HepG2 (cell line): ENCODE results near the gene ADAP2. TPM values are rescaled to one million over a fixed set of nuclear protein-coding genes. Genes with fewer than 3 reads are reported as not detected.

ENCODE experiments used
- ATAC-seq: fragments of 200-7000 bp; cut with Tn5 transposase; 3 replicates; pipeline ENCODE4 v1.9.1; 2020; ENCODE audit warnings: mild to moderate bottlenecking, moderate library complexity
- BruUV-seq: library from RNA; stranded (reverse); fragments of 400-500 nt; replicated peaks from 2 replicates; lab custom pipeline; 2021; lab: Mats Ljungman, UMichigan
- CTCF ChIA-PET: fragments of 300-600 bp; formaldehyde crosslinking; extraction: SDS; loops from one replicate; lab custom pipeline; 2021; ENCODE audit warnings: low total read pairs, inconsistent platforms, low intra/inter-chr PET ratio; lab: Yijun Ruan, JAX
- POLR2A ChIA-PET: fragments of 350-600 bp; sonication (Branson Sonifier 250); formaldehyde crosslinking; loops from one replicate; lab custom pipeline; 2020; ENCODE audit warnings: antibody characterized with exemption, inconsistent platforms; lab: Yijun Ruan, JAX
- DNase-seq: peaks from one replicate; pipeline ENCODE4 v3.0.0-alpha.2; 2015; ENCODE audit warnings: low spot score
- FAIRE-seq: peaks from 3 replicates; lab custom pipeline; 2011; peaks lifted over from hg19 to GRCh38; lab: Jason Lieb, UNC
- H2AFZ ChIP-seq: one replicate; pipeline ENCODE4 v1.6.1; 2011; ENCODE audit warnings: low read length, inconsistent platforms
- H3K27ac ChIP-seq: fragments of 300-600 bp; 3 replicates; pipeline ENCODE4 v1.8.0; 2011; ENCODE audit warnings: mixed run types, mild to moderate bottlenecking, mixed read lengths, low read length, inconsistent platforms; ENCODE audit not compliant: insufficient read depth; ENCODE audit errors: extremely low read length
- H3K27me3 ChIP-seq, 2 experiments: fragments of 200-600 bp in 1 of 2; 2 replicates in 1 of 2; 3 replicates in 1 of 2; pipeline versions ENCODE4 v1.6.0 to v1.8.0; 2011; ENCODE audit warnings: low read length in 2 of 2, mild to moderate bottlenecking in 2 of 2, moderate library complexity in 2 of 2, inconsistent platforms in 1 of 2; ENCODE audit not compliant: insufficient read depth in 2 of 2, control insufficient read depth in 1 of 2
- H3K36me3 ChIP-seq, 2 experiments: fragments of 200-600 bp in 1 of 2; replicated peaks in 1 of 2; 2 replicates in 1 of 2; 3 replicates in 1 of 2; pipeline versions ENCODE4 v1.5.1 to v1.8.0; 2011; ENCODE audit warnings: low read length in 2 of 2, inconsistent platforms in 1 of 2; ENCODE audit not compliant: insufficient read depth in 2 of 2, control insufficient read depth in 1 of 2
- H3K4me1 ChIP-seq: 2 replicates; pipeline ENCODE4 v1.5.1; 2012; ENCODE audit warnings: low read length, inconsistent platforms; ENCODE audit not compliant: insufficient read depth
- H3K4me2 ChIP-seq: 2 replicates; pipeline ENCODE4 v1.6.0; 2011; ENCODE audit warnings: low read depth, low read length, inconsistent platforms
- H3K4me3 ChIP-seq, 3 experiments: fragments of 200-600 bp in 1 of 3; sonication (generic), shearing (Covaris generic) in 1 of 3; replicated peaks in 1 of 3; 2 replicates each; pipeline ENCODE4 v1.5.1; 2011 to 2016; ENCODE audit warnings: low read length in 3 of 3, inconsistent platforms in 2 of 3, low read depth in 2 of 3, mild to moderate bottlenecking in 2 of 3, control low read depth in 1 of 3, mixed read lengths in 1 of 3; ENCODE audit not compliant: insufficient read depth in 1 of 3
- H3K79me2 ChIP-seq: one replicate; pipeline ENCODE4 v1.6.1; 2011; ENCODE audit warnings: low read length, inconsistent platforms; ENCODE audit not compliant: insufficient read depth
- H3K9ac ChIP-seq: 2 replicates; pipeline ENCODE4 v1.6.0; 2011; ENCODE audit warnings: mild to moderate bottlenecking, low read depth, low read length, inconsistent platforms; ENCODE audit not compliant: insufficient read depth
- H3K9me3 ChIP-seq: 2 replicates; pipeline ENCODE4 v1.5.1; 2012; ENCODE audit warnings: mild to moderate bottlenecking, low read length
- H4K20me1 ChIP-seq: 2 replicates; pipeline ENCODE4 v1.6.0; 2011; ENCODE audit warnings: inconsistent platforms, mild to moderate bottlenecking, low read length, moderate library complexity; ENCODE audit not compliant: insufficient read depth
- FOXM1 ChIP-seq: sonication (generic); formaldehyde crosslinking; IDR thresholded peaks from 2 replicates; pipeline ENCODE4 v1.5.0; 2020; ENCODE audit warnings: missing genetic modification reagents
- MEF2D ChIP-seq: sonication (generic); formaldehyde crosslinking; IDR thresholded peaks from 2 replicates; pipeline ENCODE4 v1.5.1; 2020; ENCODE audit warnings: mild to moderate bottlenecking, missing genetic modification reagents
- NRL ChIP-seq: sonication (generic); formaldehyde crosslinking; IDR thresholded peaks from 2 replicates; pipeline ENCODE4 v1.5.0; 2020; ENCODE audit warnings: missing genetic modification reagents, mild to moderate bottlenecking, moderate library complexity, borderline replicate concordance
- ONECUT2 ChIP-seq: sonication (generic); formaldehyde crosslinking; IDR thresholded peaks from 2 replicates; pipeline ENCODE4 v1.4.0; 2020; ENCODE audit warnings: missing genetic modification reagents
- RAD21 ChIP-seq: fragments of 450-650 bp; formaldehyde crosslinking; IDR thresholded peaks from 2 replicates; pipeline ENCODE4 v1.5.0; 2020; ENCODE audit warnings: mild to moderate bottlenecking
- RFX3 ChIP-seq: IDR thresholded peaks from 2 replicates; pipeline ENCODE4 v1.6.1; 2016; ENCODE audit warnings: missing biosample characterization, missing genetic modification reagents
- SATB2 ChIP-seq: sonication (generic); formaldehyde crosslinking; IDR thresholded peaks from 2 replicates; pipeline ENCODE4 v1.5.0; 2020; ENCODE audit warnings: missing genetic modification reagents
- SP140L ChIP-seq: sonication (generic); formaldehyde crosslinking; IDR thresholded peaks from 2 replicates; pipeline ENCODE4 v1.4.0; 2020; ENCODE audit warnings: missing genetic modification reagents, borderline replicate concordance
- SRSF1 ChIP-seq: fragments of 200-400 bp; formaldehyde crosslinking; optimal IDR thresholded peaks from 2 replicates; pipeline ENCODE3; 2017; ENCODE audit warnings: mild to moderate bottlenecking, low read depth, low read length, moderate library complexity
- ZFP37 ChIP-seq: sonication (generic); formaldehyde crosslinking; IDR thresholded peaks from 2 replicates; pipeline ENCODE4 v1.4.0; 2020; ENCODE audit warnings: missing genetic modification reagents, borderline replicate concordance
- ZNF17 ChIP-seq: sonication (generic); formaldehyde crosslinking; IDR thresholded peaks from 2 replicates; pipeline ENCODE4 v1.5.0; 2020; ENCODE audit warnings: mild to moderate bottlenecking, missing genetic modification reagents
- ZNF280B ChIP-seq: sonication (generic); formaldehyde crosslinking; IDR thresholded peaks from 2 replicates; pipeline ENCODE4 v1.5.0; 2020; ENCODE audit warnings: missing genetic modification reagents, mild to moderate bottlenecking, borderline replicate concordance
- ZNF552 ChIP-seq: sonication (generic); formaldehyde crosslinking; IDR thresholded peaks from 2 replicates; pipeline ENCODE4 v1.9.0; 2022; ENCODE audit warnings: missing genetic modification reagents, mild to moderate bottlenecking, borderline replicate concordance
- ZNF564 ChIP-seq: sonication (generic); formaldehyde crosslinking; IDR thresholded peaks from 2 replicates; pipeline ENCODE4 v1.8.1; 2023; ENCODE audit warnings: mild to moderate bottlenecking, missing genetic modification reagents
- ZNF772 ChIP-seq: sonication (generic); formaldehyde crosslinking; IDR thresholded peaks from 2 replicates; pipeline ENCODE4 v1.5.0; 2020; ENCODE audit warnings: mild to moderate bottlenecking, missing genetic modification reagents
- WGBS: methylation state at CpG from one replicate; pipeline ENCODE4 v1.1.6; 2017; ENCODE audit warnings: low lambda C conversion rate; 5-methylcytosine and 5-hydroxymethylcytosine counted together
- in situ Hi-C: cut with HindIII; loops from 2 replicates; pipeline ENCODE4 v1.10.0; 2017; ENCODE audit warnings: low pct_unique_long_range_greater_than_20kb; ENCODE audit not compliant: extremely low pct_ligation_motif_present
- intact Hi-C: fragments of 100-400 bp; cut with micrococcal nuclease; formaldehyde crosslinking; loops from one replicate; pipeline ENCODE4 v1.10.0; 2022; ENCODE audit not compliant: unreplicated experiment
- polyA plus RNA-seq, 8 experiments: library from polyadenylated mRNA; depleted of rRNA in 3 of 8; stranded (reverse) in 7 of 8; unstranded in 1 of 8; fragments of >200 nt; fragmentation: Illumina TruSeq in 4 of 8; extraction: Trizol in 4 of 8; gene quantifications; 2 replicates each; pipeline versions ENCODE4 v1.2.1 to v1.2.3, GENCODE V29; 2011 to 2016; ENCODE audit warnings: low read depth in 4 of 8, missing spikeins in 1 of 8, mixed read lengths in 1 of 8; ENCODE audit not compliant: insufficient read depth in 1 of 8
- total RNA-seq, 5 experiments: library from RNA; depleted of rRNA; stranded (reverse); fragments of >200 nt; fragmentation: Illumina TruSeq; extraction: Trizol; gene quantifications; 2 replicates each; pipeline ENCODE4 v1.2.3, GENCODE V29; 2016; ENCODE audit warnings: low read depth in 1 of 5
- TF ChIP-seq, protein P1 (sequence below): sonication (generic); formaldehyde crosslinking; IDR thresholded peaks from 2 replicates; pipeline ENCODE4 v1.8.0; 2022; ENCODE audit warnings: low read depth, missing genetic modification reagents

ADAP2 gene
- total and polyA plus RNA-seq, 2 of the 13 experiments (the other 11 are each of a cell fraction or from before 2014, with no cell fraction given): 0.51 to 0.70 TPM

GRCh38 chr17:30886187-30886586 is 35.6 kb upstream of the ADAP2 start:
- no peak overlapping the region for H3K9ac ChIP-seq
- FAIRE-seq (no peak), ATAC-seq (no peak), DNase-seq (no peak)
- WGBS: 99% methylated on average over 5 of the region's 5 CpGs
- H3K4me3 ChIP-seq: no peak overlapping the region
- POLR2A ChIA-PET: no interaction called here
- H4K20me1 ChIP-seq: no peaks in the 10 kb centered on the region
- H3K9me3 ChIP-seq: no peaks in the 10 kb centered on the region
- H3K4me1 ChIP-seq: no peaks in the 10 kb centered on the region
- H2AFZ ChIP-seq: no peak overlapping the region
- no peak overlapping the region for H3K27ac ChIP-seq
- no peak overlapping the region for H3K4me2 ChIP-seq
- no peaks in the 10 kb centered on the region for H3K79me2 ChIP-seq
- in situ Hi-C loops (no loop called here), intact Hi-C loops (no loop called here)
- CTCF ChIA-PET: no interaction called here
- no TSS peak for BruUV-seq
- H3K36me3 ChIP-seq: peaks cover 3 to 9% of the 10 kb centered on the region in 2 experiments; a peak in 2 of 5 replicates
- H3K27me3 ChIP-seq: no peaks in the 10 kb centered on the region
- TF ChIP-seq RAD21 (no peak), MEF2D (no peak), SRSF1 (no peak), NRL (CRISPR knock-in tag) (no peak), ZNF552 (CRISPR knock-in tag) (no peak), RFX3 (CRISPR knock-in tag) (no peak), ZNF17 (CRISPR knock-in tag) (no peak)
- TF ChIP-seq, protein P1, sequence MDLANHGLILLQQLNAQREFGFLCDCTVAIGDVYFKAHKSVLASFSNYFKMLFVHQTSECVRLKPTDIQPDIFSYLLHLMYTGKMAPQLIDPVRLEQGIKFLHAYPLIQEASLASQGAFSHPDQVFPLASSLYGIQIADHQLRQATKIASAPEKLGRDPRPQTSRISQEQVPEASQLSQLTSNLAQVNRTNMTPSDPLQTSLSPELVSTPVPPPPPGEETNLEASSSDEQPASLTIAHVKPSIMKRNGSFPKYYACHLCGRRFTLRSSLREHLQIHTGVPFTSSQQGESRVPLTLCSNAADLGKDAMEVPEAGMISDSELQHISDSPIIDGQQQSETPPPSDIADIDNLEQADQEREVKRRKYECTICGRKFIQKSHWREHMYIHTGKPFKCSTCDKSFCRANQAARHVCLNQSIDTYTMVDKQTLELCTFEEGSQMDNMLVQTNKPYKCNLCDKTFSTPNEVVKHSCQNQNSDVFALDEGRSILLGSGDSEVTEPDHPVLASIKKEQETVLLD (CRISPR knock-in tag): no peak

GRCh38 chr17:30894236-30894635 is 27.5 kb upstream of the ADAP2 start:
- 97% methylated on average over 3 of the region's 3 CpGs for WGBS
- H3K79me2 ChIP-seq: no peaks in the 10 kb centered on the region
- H2AFZ ChIP-seq: no peak overlapping the region
- no peak overlapping the region for H3K9ac ChIP-seq
- POLR2A ChIA-PET: no interaction called here
- H3K27ac ChIP-seq: no peak overlapping the region
- DNase-seq: no peak
- no peaks in the 10 kb centered on the region for H3K27me3 ChIP-seq
- H4K20me1 ChIP-seq: no peaks in the 10 kb centered on the region
- H3K4me1 ChIP-seq: no peaks in the 10 kb centered on the region
- no TSS peak for BruUV-seq
- no peaks in the 10 kb centered on the region for H3K9me3 ChIP-seq
- H3K36me3 ChIP-seq: peaks cover 2 to 35% of the 10 kb centered on the region in 2 experiments; a peak in 4 of 5 replicates
- no peak for TF ChIP-seq ZNF772 (CRISPR knock-in tag)
- TF ChIP-seq ONECUT2: no peak
- TF ChIP-seq SP140L (CRISPR knock-in tag): no peak
- no peak for TF ChIP-seq FOXM1 (CRISPR knock-in tag)
- no peak for TF ChIP-seq ZNF564 (CRISPR knock-in tag)
- no peak for TF ChIP-seq ZFP37 (CRISPR knock-in tag)
- TF ChIP-seq ZNF280B (CRISPR knock-in tag): no peak
- no peak for TF ChIP-seq SATB2 (CRISPR knock-in tag)
- FAIRE-seq: no peak
- in situ Hi-C loops: no loop called here
- H3K4me3 ChIP-seq: no peak overlapping the region
- no peak overlapping the region for H3K4me2 ChIP-seq
- intact Hi-C loops: no loop called here
- CTCF ChIA-PET: no interaction called here
- ATAC-seq: no peak
